A549 (cell line): ENCODE results near the gene ASB1. TPM values are rescaled to one million over a fixed set of nuclear protein-coding genes. Genes with fewer than 3 reads are reported as not detected.

Source experiments
- ATAC-seq, 2 experiments: fragments of 200-7000 bp in 1 of 2; fragments of >200 bp in 1 of 2; cut with Nextera tagmentation in 1 of 2; cut with Tn5 transposase in 1 of 2; 3 replicates each; pipeline versions ENCODE4 v1.8.0 to v1.9.1; 2018 to 2020; ENCODE audit warnings: mild to moderate bottlenecking in 1 of 2, moderate library complexity in 1 of 2
- CTCF ChIA-PET: fragments of 300-600 bp; sonication (Branson Sonifier 250); formaldehyde crosslinking; extraction: SDS; loops from one replicate; lab custom pipeline; 2021; ENCODE audit warnings: antibody characterized with exemption, inconsistent platforms; lab: Yijun Ruan, JAX
- POLR2A ChIA-PET: fragments of 350-600 bp; formaldehyde crosslinking; extraction: SDS; loops from one replicate; lab custom pipeline; 2021; ENCODE audit warnings: antibody characterized with exemption, inconsistent platforms; lab: Yijun Ruan, JAX
- DNase-seq, 2 experiments: peaks; one replicate each; pipeline versions ENCODE4 v3.0.0 to v3.0.0-alpha.2; 2011 to 2016; ENCODE audit warnings: low read depth in 1 of 2, low spot score in 1 of 2
- FAIRE-seq: peaks from 2 replicates; lab custom pipeline; 2011; peaks lifted over from hg19 to GRCh38; lab: Jason Lieb, UNC
- H3K27ac ChIP-seq, 2 experiments: fragments of >200 bp; sonication (Bioruptor Twin); formaldehyde crosslinking; 3 replicates each; pipeline ENCODE4 v1.5.1; 2016 to 2017
- H3K4me1 ChIP-seq: fragments of >200 bp; sonication (Bioruptor Twin); formaldehyde crosslinking; 3 replicates; pipeline ENCODE4 v1.6.1; 2016
- H3K4me2 ChIP-seq: fragments of >200 bp; sonication (Bioruptor Twin); formaldehyde crosslinking; 3 replicates; pipeline ENCODE4 v1.6.1; 2016
- H3K4me3 ChIP-seq: fragments of >200 bp; sonication (Bioruptor Twin); formaldehyde crosslinking; 3 replicates; pipeline ENCODE4 v1.5.1; 2016
- H3K9me3 ChIP-seq: fragments of >200 bp; sonication (Bioruptor Twin); formaldehyde crosslinking; 3 replicates; pipeline ENCODE4 v1.6.1; 2016
- ATOH8 ChIP-seq: fragments of 250-450 bp; sonication (Bioruptor Pico); IDR thresholded peaks from 2 replicates; pipeline ENCODE4 v1.5.0; 2020; ENCODE audit warnings: low read depth, mild to moderate bottlenecking, moderate library complexity
- CTCF ChIP-seq: fragments of >200 bp; sonication (Bioruptor Twin); formaldehyde crosslinking; IDR thresholded peaks from 3 replicates; pipeline ENCODE4 v1.5.1; 2016
- EHMT2 ChIP-seq: fragments of 200-600 bp; sonication (generic); IDR thresholded peaks from 2 replicates; pipeline ENCODE4 v1.6.1; 2016; ENCODE audit warnings: antibody characterized with exemption, low read depth, mild to moderate bottlenecking, moderate library complexity
- ELK1 ChIP-seq: fragments of 150-350 bp; IDR thresholded peaks from 2 replicates; pipeline ENCODE4 v1.6.1; 2014; ENCODE audit warnings: low read depth, mild to moderate bottlenecking, low read length
- FOSB ChIP-seq: fragments of 250-450 bp; sonication (Bioruptor Pico); IDR thresholded peaks from 2 replicates; pipeline ENCODE4 v1.5.0; 2020; ENCODE audit warnings: mild to moderate bottlenecking, moderate library complexity
- KDM5A ChIP-seq: fragments of 200-600 bp; sonication (generic); IDR thresholded peaks from 2 replicates; pipeline ENCODE4 v1.6.1; 2016; ENCODE audit warnings: antibody characterized with exemption, mild to moderate bottlenecking
- MAFK ChIP-seq: fragments of 450-650 bp; IDR thresholded peaks from 2 replicates; pipeline ENCODE4 v1.6.1; 2014; ENCODE audit not compliant: partially characterized antibody
- MAX ChIP-seq: IDR thresholded peaks from 2 replicates; pipeline ENCODE4 v1.6.1; 2012
- NR3C1 ChIP-seq: fragments of >200 bp; sonication (Bioruptor Twin); formaldehyde crosslinking; IDR thresholded peaks from 3 replicates; pipeline ENCODE4 v1.6.1; 2017
- PHF8 ChIP-seq: fragments of 200-600 bp; sonication (generic); IDR thresholded peaks from 2 replicates; pipeline ENCODE4 v1.6.1; 2016; ENCODE audit warnings: low read depth, mild to moderate bottlenecking, antibody characterized with exemption, moderate library complexity, borderline replicate concordance
- RAD21 ChIP-seq, 2 experiments: fragments of >200 bp in 1 of 2; sonication (Bioruptor Twin) in 1 of 2; formaldehyde crosslinking in 1 of 2; IDR thresholded peaks in 1 of 2; conservative IDR thresholded peaks in 1 of 2; 2 replicates in 1 of 2; 3 replicates in 1 of 2; pipeline ENCODE4 v1.6.1; 2012 to 2018; ENCODE audit warnings: inconsistent platforms in 1 of 2
- RCOR1 ChIP-seq: fragments of 150-350 bp; IDR thresholded peaks from 2 replicates; pipeline ENCODE4 v1.6.1; 2014; ENCODE audit warnings: antibody characterized with exemption, low read length, low read depth
- RFX5 ChIP-seq: fragments of 450-650 bp; IDR thresholded peaks from 2 replicates; pipeline ENCODE4 v1.7.1; 2014; ENCODE audit warnings: antibody characterized with exemption, mild to moderate bottlenecking, moderate library complexity
- RNF2 ChIP-seq: fragments of 200-600 bp; sonication (generic); IDR thresholded peaks from 2 replicates; pipeline ENCODE4 v1.6.1; 2016; ENCODE audit warnings: low read depth, mild to moderate bottlenecking, antibody characterized with exemption, moderate library complexity, borderline replicate concordance
- SMC3 ChIP-seq: fragments of >200 bp; sonication (Bioruptor Twin); formaldehyde crosslinking; IDR thresholded peaks from 3 replicates; pipeline ENCODE4 v1.6.1; 2018; ENCODE audit warnings: inconsistent platforms
- USF2 ChIP-seq: fragments of 450-650 bp; IDR thresholded peaks from 2 replicates; pipeline ENCODE4 v1.6.1; 2014; ENCODE audit warnings: antibody characterized with exemption
- ZFP36 ChIP-seq: fragments of 450-650 bp; IDR thresholded peaks from 2 replicates; pipeline ENCODE4 v1.6.1; 2014; ENCODE audit warnings: borderline replicate concordance; ENCODE audit not compliant: partially characterized antibody
- ZNF302 ChIP-seq: fragments of 250-450 bp; sonication (Bioruptor Pico); IDR thresholded peaks from 2 replicates; pipeline ENCODE4 v1.9.0; 2021; ENCODE audit warnings: inconsistent platforms, mild to moderate bottlenecking, moderate library complexity
- ZSCAN20 ChIP-seq: fragments of 250-450 bp; sonication (Bioruptor Pico); IDR thresholded peaks from 2 replicates; pipeline ENCODE4 v1.8.0; 2022; ENCODE audit warnings: mild to moderate bottlenecking, moderate library complexity
- WGBS: methylation state at CpG from one replicate; pipeline ENCODE4 v1.1.6; 2017; ENCODE audit errors: missing lambda C conversion rate; 5-methylcytosine and 5-hydroxymethylcytosine counted together
- polyA plus RNA-seq, 4 experiments: library from polyadenylated mRNA; depleted of rRNA in 3 of 4; stranded (reverse); fragments of >200 nt; fragmentation: RNase III in 1 of 4; extraction: RNeasy Plus Mini Kit Qiagen cat#74134 plus additional on column Dnase treatment in 1 of 4; gene quantifications; 2 replicates in 3 of 4; 3 replicates in 1 of 4; pipeline ENCODE4 v1.2.3, GENCODE V29; 2011 to 2017

Gene ASB1
- polyA plus RNA-seq, 2 of the 4 experiments (the other 2 are of a cell fraction), result 24.6 to 42.7 TPM

GRCh38 chr2:238461051-238461450 lies 34.3 kb downstream of the ASB1 start:
- H3K27ac ChIP-seq, result no peak overlapping the region
- ATAC-seq, result no peak
- no peak overlapping the region for H3K4me3 ChIP-seq
- H3K4me1 ChIP-seq, result no peaks in the 10 kb centered on the region
- ChIA-PET POLR2A (no interaction called here), CTCF (interaction anchor here (0.7 to 1.1 kb wide), 2 partner anchors 90 to 103 kb away, joined by 3 read pairs; no protein-coding TSS in a partner anchor)
- FAIRE-seq, result no peak
- TF ChIP-seq ZSCAN20 (CRISPR knock-in tag) (no peak), ZNF302 (CRISPR knock-in tag) (no peak), SMC3 (no peak)
- no peak for DNase-seq
- H3K9me3 ChIP-seq, result peaks cover 13% of the 10 kb centered on the region; the same call in 1 of the 3 replicates
- 33% methylated on average over 1 of the region's 1 CpG for WGBS
- H3K4me2 ChIP-seq, result no peak overlapping the region

- no peak overlapping the region for H3K4me2 ChIP-seq
- FAIRE-seq (no peak), DNase-seq (no peak), ATAC-seq (no peak)
- TF ChIP-seq ATOH8 (CRISPR knock-in tag), result no peak
- no peak overlapping the region for H3K27ac ChIP-seq
- CTCF ChIA-PET, result interaction anchor here (0.7 to 1.1 kb wide), 3 partner anchors 91 to 506 kb away, joined by 3 to 6 read pairs (median 3); no protein-coding TSS in a partner anchor
- POLR2A ChIA-PET, result no interaction called here
- no peaks in the 10 kb centered on the region for H3K4me1 ChIP-seq
- H3K9me3 ChIP-seq, result peaks cover 8% of the 10 kb centered on the region; the same call in 1 of the 3 replicates
- H3K4me3 ChIP-seq, result no peak overlapping the region
- WGBS, result 85% methylated on average over 6 of the region's 6 CpGs
Measured at GRCh38 chr2:238461491-238461890, 34.8 kb downstream of the ASB1 start.

- no peak for TF ChIP-seq RCOR1
- no peak for TF ChIP-seq NR3C1
- TF ChIP-seq PHF8, result no peak
- Histone ChIP-seq H3K4me2 (no peak overlapping the region), H3K4me3 (no peak overlapping the region), H3K4me1 (no peaks in the 10 kb centered on the region), H3K27ac (no peak overlapping the region), H3K9me3 (peaks cover 5% of the 10 kb centered on the region; the same call in 1 of the 3 replicates)
- WGBS, result 81% methylated on average over 6 of the region's 6 CpGs
- ChIA-PET POLR2A (no interaction called here), CTCF (interaction anchor here (0.7 kb wide), 2 partner anchors 104 to 506 kb away, joined by 3 to 6 read pairs; no protein-coding TSS in a partner anchor)
- FAIRE-seq (no peak), ATAC-seq (no peak), DNase-seq (no peak)
Measured at GRCh38 chr2:238461916-238462315, 35.2 kb downstream of the ASB1 start.

- peak in 1 of 2 experiments; percentile 71; a peak in 3 of 6 replicates for ATAC-seq
- no peak overlapping the region for H3K4me2 ChIP-seq
- peaks cover 5% of the 10 kb centered on the region; the same call in 2 of the 3 replicates for H3K4me1 ChIP-seq
- H3K9me3 ChIP-seq, result peaks cover 5% of the 10 kb centered on the region; the same call in 1 of the 3 replicates
- H3K4me3 ChIP-seq, result no peak overlapping the region
- CTCF ChIA-PET, result interaction anchor here (0.6 kb wide), 1 partner anchor 20 kb away, joined by 3 read pairs; no protein-coding TSS in a partner anchor
- peak; percentile 22 to 64 for DNase-seq
- no peak overlapping the region for H3K27ac ChIP-seq
- 45% methylated on average over 2 of the region's 2 CpGs for WGBS
- POLR2A ChIA-PET, result no interaction called here
- peak; percentile 59 for FAIRE-seq
- no peak for TF ChIP-seq EHMT2
- TF ChIP-seq RFX5, result no peak
- TF ChIP-seq FOSB (CRISPR knock-in tag), result no peak
- TF ChIP-seq SMC3, result peak; percentile 59
- no peak for TF ChIP-seq ELK1
- TF ChIP-seq RAD21 (conservative IDR thresholded peaks at IDR 0.05 in 1 of 2, IDR thresholded peaks at IDR 0.05 in 1 of 2), result peak; percentile 53 to 57; a peak in 4 of 5 replicates
- no peak for TF ChIP-seq MAX
- peak; percentile 95 for TF ChIP-seq ZFP36
- TF ChIP-seq USF2, result no peak
- TF ChIP-seq CTCF, result peak; percentile 64
- no peak for TF ChIP-seq MAFK
- no peak for TF ChIP-seq ZSCAN20 (CRISPR knock-in tag)
- no peak for TF ChIP-seq KDM5A
- TF ChIP-seq RNF2, result no peak
- TF ChIP-seq, all 56 proteins: peak for 4
Measured at GRCh38 chr2:238462782-238463396, 36.2 kb downstream of the ASB1 start.
